Keratinocyte (primary cell): ENCODE data around the gene COX4I2. TPM values are rescaled to one million over a fixed set of nuclear protein-coding genes. Genes with fewer than 3 reads are reported as not detected.

Source experiments
- DNase-seq: peaks from one replicate; pipeline ENCODE4 v3.0.0-alpha.2; 2011; ENCODE audit warnings: low read depth, missing footprints, low spot score
- FAIRE-seq: peaks from 2 replicates; lab custom pipeline; 2011; peaks lifted over from hg19 to GRCh38; lab: Jason Lieb, UNC
- H2AFZ ChIP-seq: 2 replicates; pipeline ENCODE4 v1.6.0; 2012; ENCODE audit warnings: low read length, control low read depth, inconsistent platforms; ENCODE audit not compliant: control insufficient read depth
- H3K27ac ChIP-seq: 2 replicates; pipeline ENCODE4 v1.5.1; 2011; ENCODE audit warnings: low read length; ENCODE audit not compliant: control insufficient read depth, insufficient read depth
- H3K27me3 ChIP-seq: 3 replicates; pipeline ENCODE4 v1.6.0; 2011; ENCODE audit warnings: low read length; ENCODE audit not compliant: control insufficient read depth, insufficient read depth; ENCODE audit errors: extremely low read depth
- H3K36me3 ChIP-seq, 2 experiments: 2 replicates in 1 of 2; 3 replicates in 1 of 2; pipeline ENCODE4 v1.5.1; 2011; ENCODE audit warnings: low read length in 2 of 2, mild to moderate bottlenecking in 1 of 2; ENCODE audit not compliant: control insufficient read depth in 2 of 2, insufficient read depth in 2 of 2; ENCODE audit errors: extremely low read depth in 1 of 2
- H3K4me1 ChIP-seq: 3 replicates; pipeline ENCODE4 v1.5.1; 2011; ENCODE audit warnings: low read length; ENCODE audit not compliant: control insufficient read depth, insufficient read depth; ENCODE audit errors: extremely low read depth
- H3K4me2 ChIP-seq: 3 replicates; pipeline ENCODE4 v1.6.0; 2011; ENCODE audit warnings: low read depth, low read length; ENCODE audit not compliant: control insufficient read depth, insufficient read depth; ENCODE audit errors: extremely low read depth
- H3K4me3 ChIP-seq, 3 experiments: fragments of 200-600 bp in 1 of 3; sonication (generic) in 1 of 3; 2 replicates in 2 of 3; 3 replicates in 1 of 3; pipeline ENCODE4 v1.5.1; 2011 to 2016; ENCODE audit warnings: low read length in 3 of 3, mild to moderate bottlenecking in 3 of 3, control low read depth in 2 of 3, inconsistent platforms in 1 of 3, low read depth in 1 of 3, mixed read lengths in 1 of 3, mixed run types in 1 of 3, moderate library complexity in 1 of 3; ENCODE audit not compliant: control insufficient read depth in 2 of 3, insufficient read depth in 2 of 3; ENCODE audit errors: extremely low read depth in 1 of 3
- H3K79me2 ChIP-seq: 2 replicates; pipeline ENCODE4 v1.6.0; 2012; ENCODE audit warnings: low read length; ENCODE audit not compliant: control insufficient read depth, insufficient read depth
- H3K9ac ChIP-seq: 3 replicates; pipeline ENCODE4 v1.6.0; 2011; ENCODE audit warnings: low read length; ENCODE audit not compliant: control insufficient read depth, insufficient read depth; ENCODE audit errors: extremely low read depth
- H3K9me1 ChIP-seq: 3 replicates; pipeline ENCODE4 v1.6.0; 2011; ENCODE audit warnings: low read length; ENCODE audit not compliant: control insufficient read depth, insufficient read depth; ENCODE audit errors: extremely low read depth
- H3K9me3 ChIP-seq: 2 replicates; pipeline ENCODE4 v1.5.1; 2012; ENCODE audit warnings: low read depth, low read length; ENCODE audit not compliant: control insufficient read depth
- H4K20me1 ChIP-seq: 3 replicates; pipeline ENCODE4 v1.6.0; 2011; ENCODE audit warnings: low read length; ENCODE audit not compliant: control insufficient read depth, insufficient read depth; ENCODE audit errors: extremely low read depth
- EZH2 ChIP-seq: IDR thresholded peaks from one replicate; pipeline ENCODE4 v1.6.1; 2012; ENCODE audit warnings: inconsistent platforms, mild to moderate bottlenecking, low read length, moderate library complexity
- dilution Hi-C: fragments of 300-500 bp; cut with MboI; formaldehyde crosslinking; loops from one replicate; pipeline ENCODE4 v1.7.0; 2020; ENCODE audit warnings: low sequenced_read_pairs; ENCODE audit not compliant: extremely low pct_ligation_motif_present
- polyA plus RNA-seq, 5 experiments: library from polyadenylated mRNA; depleted of rRNA in 3 of 5; stranded (reverse) in 3 of 5; stranded (forward) in 1 of 5; unstranded in 1 of 5; fragments of >200 nt; gene quantifications; 1 replicate in 1 of 5; 2 replicates in 3 of 5; 3 replicates in 1 of 5; pipeline versions ENCODE4 v1.2.1 to v1.2.3, GENCODE V29; 2011 to 2012; ENCODE audit warnings: missing spikeins in 2 of 5, low read depth in 1 of 5, low replicate concordance in 1 of 5
- TF ChIP-seq, protein P1 (sequence below), 3 experiments: IDR thresholded peaks in 1 of 3; conservative IDR thresholded peaks in 1 of 3; optimal IDR thresholded peaks in 1 of 3; 2 replicates in 2 of 3; 3 replicates in 1 of 3; pipeline versions ENCODE3 to v1.5.1; 2011; ENCODE audit warnings: low read length in 3 of 3, mild to moderate bottlenecking in 3 of 3, moderate library complexity in 2 of 3, control low read depth in 1 of 3, inconsistent platforms in 1 of 3; ENCODE audit not compliant: insufficient read depth in 2 of 3; ENCODE audit errors: extremely low read depth in 1 of 3

The COX4I2 gene
- polyA plus RNA-seq, 1 donor (not counting 4 experiments of a cell fraction or from before 2014, with no cell fraction given), result not detected

- TF ChIP-seq EZH2, result no peak
- TF ChIP-seq, protein P1, sequence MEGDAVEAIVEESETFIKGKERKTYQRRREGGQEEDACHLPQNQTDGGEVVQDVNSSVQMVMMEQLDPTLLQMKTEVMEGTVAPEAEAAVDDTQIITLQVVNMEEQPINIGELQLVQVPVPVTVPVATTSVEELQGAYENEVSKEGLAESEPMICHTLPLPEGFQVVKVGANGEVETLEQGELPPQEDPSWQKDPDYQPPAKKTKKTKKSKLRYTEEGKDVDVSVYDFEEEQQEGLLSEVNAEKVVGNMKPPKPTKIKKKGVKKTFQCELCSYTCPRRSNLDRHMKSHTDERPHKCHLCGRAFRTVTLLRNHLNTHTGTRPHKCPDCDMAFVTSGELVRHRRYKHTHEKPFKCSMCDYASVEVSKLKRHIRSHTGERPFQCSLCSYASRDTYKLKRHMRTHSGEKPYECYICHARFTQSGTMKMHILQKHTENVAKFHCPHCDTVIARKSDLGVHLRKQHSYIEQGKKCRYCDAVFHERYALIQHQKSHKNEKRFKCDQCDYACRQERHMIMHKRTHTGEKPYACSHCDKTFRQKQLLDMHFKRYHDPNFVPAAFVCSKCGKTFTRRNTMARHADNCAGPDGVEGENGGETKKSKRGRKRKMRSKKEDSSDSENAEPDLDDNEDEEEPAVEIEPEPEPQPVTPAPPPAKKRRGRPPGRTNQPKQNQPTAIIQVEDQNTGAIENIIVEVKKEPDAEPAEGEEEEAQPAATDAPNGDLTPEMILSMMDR (optimal IDR thresholded peaks at IDR 0.05 in 1 of 3, IDR thresholded peaks at IDR 0.05 in 1 of 3, conservative IDR thresholded peaks at IDR 0.05 in 1 of 3; ENCODE audit: extremely low read depth in 1 of 3, insufficient read depth in 2 of 3, low read length in 3 of 3), result no peak
- H3K9me3 ChIP-seq, result no peaks in the 10 kb centered on the region
- peaks cover 88% of the 10 kb centered on the region for H3K79me2 ChIP-seq
- H3K36me3 ChIP-seq, result peaks cover 30 to 48% of the 10 kb centered on the region in 2 experiments
- DNase-seq (no peak), FAIRE-seq (no peak)
- no peak overlapping the region for H3K4me3 ChIP-seq
- H4K20me1 ChIP-seq, result peaks cover 2% of the 10 kb centered on the region
- dilution Hi-C loops, result no loop called here
- H3K9ac ChIP-seq, result peak overlapping the region; percentile 1
- H3K9me1 ChIP-seq, result peaks cover 3% of the 10 kb centered on the region
- H3K4me2 ChIP-seq, result peak overlapping the region; percentile 42
- H2AFZ ChIP-seq, result no peak overlapping the region
- no peak overlapping the region for H3K27ac ChIP-seq
- no peaks in the 10 kb centered on the region for H3K27me3 ChIP-seq
- peaks cover 47% of the 10 kb centered on the region for H3K4me1 ChIP-seq
These were observed 41.9 kb downstream of the COX4I2 start for GRCh38 chr20:31679357-31680285.

DNA sequence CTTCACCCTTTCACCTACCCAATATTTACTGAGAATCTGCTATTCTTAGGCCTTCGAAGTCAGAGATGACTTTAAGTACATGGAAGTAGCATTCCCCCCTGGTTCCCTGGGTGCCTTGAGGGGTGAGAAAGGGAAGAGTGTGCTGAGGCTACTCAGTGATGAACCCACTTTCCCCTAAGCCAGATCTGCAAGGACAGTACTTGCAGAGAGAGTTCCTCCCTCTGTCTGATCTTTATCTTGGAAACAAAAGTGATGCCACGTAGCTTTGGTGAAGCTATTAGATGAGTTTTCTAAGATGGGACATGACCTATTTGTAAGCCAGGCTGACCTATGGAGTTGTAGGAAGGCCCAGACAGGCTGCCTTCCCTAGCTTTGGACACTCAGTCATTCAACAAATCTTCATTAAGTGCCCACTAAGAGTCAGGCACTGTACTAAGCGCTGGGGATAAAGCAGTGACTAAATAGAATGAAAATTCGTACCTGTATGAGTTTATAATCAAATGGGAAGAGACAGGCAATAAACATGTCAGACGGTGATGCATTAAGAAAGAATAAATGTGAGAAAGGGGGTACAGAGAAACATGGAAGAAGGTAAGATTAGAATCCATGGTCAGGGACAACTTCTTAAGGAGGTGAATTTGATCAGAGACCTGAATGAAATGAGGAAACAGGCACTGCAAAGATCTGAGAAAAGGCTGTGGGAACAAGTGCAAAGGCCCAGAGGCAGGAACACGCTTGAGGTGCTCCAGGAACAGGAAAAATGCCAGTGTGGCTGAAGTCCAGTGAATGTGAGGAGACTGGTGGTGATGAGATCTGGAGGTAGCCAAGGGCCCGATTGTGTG is 42.8 kb downstream of the COX4I2 start:
- Histone ChIP-seq H3K27ac (no peak overlapping the region), H3K79me2 (peaks cover 86% of the 10 kb centered on the region), H3K9me1 (peaks cover 3% of the 10 kb centered on the region), H3K9ac (no peak overlapping the region), H4K20me1 (peaks cover 2% of the 10 kb centered on the region), H2AFZ (no peak overlapping the region), H3K27me3 (no peaks in the 10 kb centered on the region), H3K4me2 (no peak overlapping the region), H3K9me3 (no peaks in the 10 kb centered on the region), H3K4me3 (no peak overlapping the region), H3K36me3 (peaks cover 30 to 46% of the 10 kb centered on the region in 2 experiments), H3K4me1 (peaks cover 38% of the 10 kb centered on the region)
- TF ChIP-seq, protein P1 (optimal IDR thresholded peaks at IDR 0.05 in 1 of 3, IDR thresholded peaks at IDR 0.05 in 1 of 3, conservative IDR thresholded peaks at IDR 0.05 in 1 of 3; ENCODE audit: extremely low read depth in 1 of 3, insufficient read depth in 2 of 3, low read length in 3 of 3), result no peak
- no peak for TF ChIP-seq EZH2
- FAIRE-seq (no peak), DNase-seq (no peak)
- dilution Hi-C loops, result no loop called here
